Measurements from ENCODE around the gene BAAT.
"Not testable (repeated sequence)": the region's sequence is repeated elsewhere in the genome, so short reads cannot be mapped to it uniquely, and the experiment has no call there.

BAAT gene

GRCh38 chr9:101360647-101361046 lies 24.2 kb downstream of the BAAT start:
- DNase-seq (ENCODE audit: low read depth, low spot score): no peak

- no peak for DNase-seq (ENCODE audit: low read depth, low spot score)
These were observed 25.1 kb downstream of the BAAT start for GRCh38 chr9:101359679-101360078.

- DNase-seq (ENCODE audit: low read depth, low spot score): no peak
These were observed 28.2 kb downstream of the BAAT start for GRCh38 chr9:101356619-101357018.

- DNase-seq (ENCODE audit: low read depth, low spot score): no peak
These were observed 29.8 kb downstream of the BAAT start for GRCh38 chr9:101354765-101355708.

GRCh38 chr9:101354143-101354764 lies 30.6 kb downstream of the BAAT start:
- no peak for DNase-seq (ENCODE audit: low read depth, low spot score)

GRCh38 chr9:101353683-101354082 lies 31.1 kb downstream of the BAAT start:
- no peak for DNase-seq (ENCODE audit: low read depth, low spot score)

GRCh38 chr9:101352892-101353463 lies 31.8 kb downstream of the BAAT start:
- no peak for DNase-seq (ENCODE audit: low read depth, low spot score)

- DNase-seq (ENCODE audit: low read depth, low spot score): no peak
These were observed 34.5 kb downstream of the BAAT start for GRCh38 chr9:101350285-101350684.

- DNase-seq (ENCODE audit: low read depth, low spot score): no peak
These were observed 42.2 kb downstream of the BAAT start for GRCh38 chr9:101342595-101342994.

GRCh38 chr9:101341958-101342357 lies 42.8 kb downstream of the BAAT start:
- DNase-seq (ENCODE audit: low read depth, low spot score): no peak

- DNase-seq (ENCODE audit: low read depth, low spot score): no peak
These were observed 47.6 kb downstream of the BAAT start for GRCh38 chr9:101337237-101337636.

- DNase-seq (ENCODE audit: low read depth, low spot score): no peak
These were observed 48.7 kb downstream of the BAAT start for GRCh38 chr9:101336091-101336490.

GRCh38 chr9:101333926-101334702 lies 50.7 kb downstream of the BAAT start:
- no peak for DNase-seq (ENCODE audit: low read depth, low spot score)

GRCh38 chr9:101333490-101333889 lies 51.3 kb downstream of the BAAT start:
- DNase-seq (ENCODE audit: low read depth, low spot score): no peak

- DNase-seq (ENCODE audit: low read depth, low spot score): no peak
These were observed 52.4 kb downstream of the BAAT start for GRCh38 chr9:101332362-101332761.

- DNase-seq (ENCODE audit: low read depth, low spot score): not testable (repeated sequence)
These were observed 57.3 kb downstream of the BAAT start for GRCh38 chr9:101327422-101327909.

GRCh38 chr9:101326501-101326900 lies 58.3 kb downstream of the BAAT start:
- DNase-seq (ENCODE audit: low read depth, low spot score): no peak

GRCh38 chr9:101326035-101326434 lies 58.8 kb downstream of the BAAT start:
- no peak for DNase-seq (ENCODE audit: low read depth, low spot score)

GRCh38 chr9:101325053-101325452 lies 59.8 kb downstream of the BAAT start:
- no peak for DNase-seq (ENCODE audit: low read depth, low spot score)

GRCh38 chr9:101324245-101324804 lies 60.5 kb downstream of the BAAT start:
- DNase-seq (ENCODE audit: low read depth, low spot score): no peak

GRCh38 chr9:101323129-101323528 lies 61.7 kb downstream of the BAAT start:
- no peak for DNase-seq (ENCODE audit: low read depth, low spot score)

Measured in activated naive CD8-positive, alpha-beta T cell treated with anti-CD3 and anti-CD28 coated beads, Interleukin-2, amount 50 U/mL, for 16 hours (primary cell).